ENCODE results near the gene HDX.
"Not testable (repeated sequence)": the region's sequence is repeated elsewhere in the genome, so short reads cannot be mapped to it uniquely, and the experiment has no call there.

HDX gene, protein sequence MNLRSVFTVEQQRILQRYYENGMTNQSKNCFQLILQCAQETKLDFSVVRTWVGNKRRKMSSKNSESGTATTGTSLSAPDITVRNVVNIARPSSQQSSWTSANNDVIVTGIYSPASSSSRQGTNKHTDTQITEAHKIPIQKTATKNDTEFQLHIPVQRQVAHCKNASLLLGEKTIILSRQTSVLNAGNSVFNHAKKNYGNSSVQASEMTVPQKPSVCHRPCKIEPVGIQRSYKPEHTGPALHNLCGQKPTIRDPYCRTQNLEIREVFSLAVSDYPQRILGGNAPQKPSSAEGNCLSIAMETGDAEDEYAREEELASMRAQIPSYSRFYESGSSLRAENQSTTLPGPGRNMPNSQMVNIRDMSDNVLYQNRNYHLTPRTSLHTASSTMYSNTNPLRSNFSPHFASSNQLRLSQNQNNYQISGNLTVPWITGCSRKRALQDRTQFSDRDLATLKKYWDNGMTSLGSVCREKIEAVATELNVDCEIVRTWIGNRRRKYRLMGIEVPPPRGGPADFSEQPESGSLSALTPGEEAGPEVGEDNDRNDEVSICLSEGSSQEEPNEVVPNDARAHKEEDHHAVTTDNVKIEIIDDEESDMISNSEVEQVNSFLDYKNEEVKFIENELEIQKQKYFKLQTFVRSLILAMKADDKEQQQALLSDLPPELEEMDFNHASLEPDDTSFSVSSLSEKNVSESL

DNA sequence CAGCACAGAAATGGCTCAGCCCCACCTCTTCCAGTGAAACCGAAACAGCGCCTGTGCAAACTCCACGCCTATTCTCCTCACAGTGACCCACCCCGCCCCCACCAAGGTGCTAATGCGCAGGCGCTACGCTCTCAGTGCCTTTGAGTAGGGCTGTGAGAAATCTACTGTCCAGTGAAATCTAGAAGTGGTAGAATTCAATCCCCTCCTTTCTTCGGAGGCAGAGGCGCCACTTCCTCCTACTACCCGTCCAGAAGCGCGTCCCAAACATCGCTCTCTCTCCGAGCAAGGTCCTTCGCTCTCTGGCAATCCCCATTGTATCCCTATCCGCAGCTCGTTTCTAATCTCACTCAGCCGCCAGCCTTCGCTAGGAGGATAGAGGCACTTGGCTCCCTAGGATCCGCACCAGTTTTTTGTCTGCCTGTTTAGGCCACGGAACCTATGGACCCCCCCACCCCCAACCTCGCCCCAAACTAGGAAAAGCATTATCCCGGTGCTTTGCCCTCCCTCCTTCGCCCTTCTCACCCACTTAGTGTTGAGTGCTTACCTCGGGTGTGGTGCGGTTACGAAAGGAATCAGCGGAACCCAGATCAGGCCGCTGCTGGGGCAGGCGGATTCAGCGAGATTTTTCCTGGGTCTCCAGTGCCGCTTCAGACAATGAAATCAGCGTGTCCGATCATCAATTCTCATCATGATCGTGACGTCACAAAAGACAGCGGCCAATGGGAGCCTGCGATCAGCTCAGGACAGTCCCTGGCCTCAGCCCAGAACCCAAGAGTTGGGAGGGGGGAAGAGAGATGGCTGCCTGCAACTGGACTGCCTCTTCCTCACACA, at the start of gene HDX:
Gene HDX, minus strand, starts transcription at position 656 of the 831 bp plus-strand sequence. CDS start 27,056 bp downstream, outside the sequence.
- DNase-seq (ENCODE audit: low read depth), result peak; percentile 59

- not testable (repeated sequence) for DNase-seq (ENCODE audit: low read depth)
Observed at GRCh38 chrX:84541315-84541714, 39.1 kb upstream of the HDX start.

DNA sequence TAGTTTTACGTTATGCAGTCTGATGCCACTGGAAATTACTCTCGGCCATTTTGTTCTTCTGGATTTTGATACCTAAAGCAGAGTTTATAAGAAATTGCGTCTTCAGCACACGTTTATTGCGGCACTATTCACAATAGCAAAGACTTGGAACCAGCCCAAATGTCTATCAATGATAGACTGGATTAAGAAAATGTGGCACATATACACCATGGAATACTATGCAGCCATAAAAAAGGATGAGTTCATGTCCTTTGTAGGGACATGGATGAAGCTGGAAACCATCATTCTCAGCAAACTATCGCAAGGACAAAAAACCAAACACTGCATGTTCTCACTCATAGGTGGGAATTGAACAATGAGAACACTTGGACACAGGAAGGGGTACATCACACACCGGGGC, 35.4 kb upstream of the HDX start:
- DNase-seq (ENCODE audit: low read depth), result not testable (repeated sequence)

DNA sequence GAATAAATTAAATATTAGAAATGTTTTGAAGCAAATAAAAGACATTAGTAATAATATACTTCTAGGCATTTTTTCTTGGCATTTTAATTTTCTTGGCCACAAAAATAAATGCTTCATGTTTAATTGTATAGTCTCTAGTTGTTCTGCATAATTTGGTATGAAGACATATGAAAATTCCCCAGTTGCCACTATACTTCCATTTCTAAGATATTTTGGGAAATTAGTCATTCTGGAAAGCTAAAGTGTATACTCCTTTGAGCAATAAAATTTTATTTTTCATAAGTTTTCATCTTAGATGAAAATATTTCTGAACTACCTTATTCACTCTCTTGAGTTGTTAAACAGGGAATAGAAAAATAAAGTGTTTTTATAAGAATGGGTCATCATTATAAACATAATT, 13.8 kb downstream of the HDX start:
- DNase-seq (ENCODE audit: low read depth), result no peak

GRCh38 chrX:84487365-84488353, 14.6 kb downstream of the HDX start:
- no peak for DNase-seq (ENCODE audit: low read depth)

DNA sequence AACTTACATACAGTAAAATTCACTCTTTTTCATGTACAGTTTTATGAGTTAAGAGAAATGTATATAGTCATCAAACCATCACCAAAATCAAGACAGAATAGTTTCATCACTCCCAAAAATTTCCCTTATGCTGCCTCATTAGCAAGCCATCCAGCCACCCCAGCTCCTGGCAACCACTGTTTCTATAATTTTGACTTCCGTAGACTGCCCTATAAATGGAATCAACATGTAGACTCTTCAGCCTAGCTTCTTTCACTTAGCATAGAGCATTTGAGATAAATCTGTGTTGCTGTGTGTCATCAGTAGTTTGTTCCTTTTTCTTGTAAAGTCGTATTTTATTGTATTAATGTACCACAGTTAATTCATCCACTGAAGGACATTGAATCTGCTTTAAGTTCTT, 23.2 kb downstream of the HDX start:
- no peak for DNase-seq (ENCODE audit: low read depth)

DNA sequence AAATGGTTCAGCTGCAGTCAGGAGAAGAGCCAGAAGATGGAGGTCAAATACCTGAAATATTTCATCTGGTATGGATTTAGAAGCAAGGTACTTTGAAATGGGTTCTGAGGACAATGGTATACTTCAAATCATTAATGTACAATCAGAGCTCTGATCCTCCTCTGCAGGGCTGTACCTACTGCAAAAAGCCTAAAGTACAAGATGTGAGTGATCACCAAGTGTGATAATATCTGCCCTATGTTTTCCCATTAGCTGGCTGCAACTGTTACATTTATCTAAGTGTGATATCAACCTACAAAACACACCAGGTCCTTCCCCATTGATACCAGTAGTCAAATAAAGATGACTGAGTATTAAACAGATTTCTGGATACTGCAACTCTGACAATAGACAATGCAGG, 25.1 kb downstream of the HDX start:
- DNase-seq (ENCODE audit: low read depth), result no peak

DNA sequence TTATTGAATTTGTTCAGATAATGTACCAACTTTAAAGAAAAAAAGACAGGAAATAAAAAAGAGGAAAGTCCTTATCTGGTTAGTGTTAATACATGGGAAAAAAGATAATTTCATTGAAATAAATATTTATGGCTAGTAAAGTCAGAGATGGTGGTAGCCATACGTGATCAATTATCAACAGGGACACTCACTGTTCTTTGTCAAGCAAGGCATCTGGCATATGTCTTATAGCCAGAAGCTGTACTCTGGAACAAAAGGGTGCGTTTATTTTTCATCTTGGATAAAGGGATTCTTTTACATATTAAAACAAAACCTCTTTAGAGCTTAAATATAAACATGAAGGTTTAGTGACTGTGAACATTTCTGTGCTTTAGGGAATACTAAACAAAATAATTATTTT, 26.7 kb downstream of the HDX start:
- DNase-seq (ENCODE audit: low read depth), result no peak

- no peak for DNase-seq (ENCODE audit: low read depth)
Observed at GRCh38 chrX:84475101-84475500, 27.2 kb downstream of the HDX start.

GRCh38 chrX:84469226-84469625, 33.0 kb downstream of the HDX start:
- no peak for DNase-seq (ENCODE audit: low read depth)

DNA sequence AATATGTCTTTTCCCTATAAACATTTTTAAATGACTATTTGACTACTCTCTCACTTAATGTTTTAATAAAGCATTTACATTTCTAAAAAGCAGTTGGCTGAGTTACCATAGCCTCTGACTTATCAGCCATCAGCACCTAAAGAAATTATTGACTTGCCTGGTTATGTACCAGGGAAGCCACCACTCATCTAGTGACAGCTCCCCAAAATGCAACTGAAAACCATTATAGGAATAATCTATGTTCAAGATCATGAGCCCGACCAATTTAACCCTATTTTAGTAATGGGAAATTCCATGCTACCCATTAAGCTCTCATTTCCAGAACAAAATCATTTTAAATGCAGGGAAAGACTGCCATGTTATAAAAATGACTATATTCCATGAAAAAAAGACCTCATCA, 34.4 kb downstream of the HDX start:
- no peak for DNase-seq (ENCODE audit: low read depth)

- no peak for DNase-seq (ENCODE audit: low read depth)
Observed at GRCh38 chrX:84453351-84454246, 48.7 kb downstream of the HDX start.

GRCh38 chrX:84441143-84441542, 61.1 kb downstream of the HDX start:
- no peak for DNase-seq (ENCODE audit: low read depth)

GRCh38 chrX:84415140-84415539, 87.1 kb downstream of the HDX start:
- DNase-seq (ENCODE audit: low read depth), result no peak

GRCh38 chrX:84363663-84364062, 138.6 kb downstream of the HDX start:
- DNase-seq (ENCODE audit: low read depth), result no peak

DNA sequence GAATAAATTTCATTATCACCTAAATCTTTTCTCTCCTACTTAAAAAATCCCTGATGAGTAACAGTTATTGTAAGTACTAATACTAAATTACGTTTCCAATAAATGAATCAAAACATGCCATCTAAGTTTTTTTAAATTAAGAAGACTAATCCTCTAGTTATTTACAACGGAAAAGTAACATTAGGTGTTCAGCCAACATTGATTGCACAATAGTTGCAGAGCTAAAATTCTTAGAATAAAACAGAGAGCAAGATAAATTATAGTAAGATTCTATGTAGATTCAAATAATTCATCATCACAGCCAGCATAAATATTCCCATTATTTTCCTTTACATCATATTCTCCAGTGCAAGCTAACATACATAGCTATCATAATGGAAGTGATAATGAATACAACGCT, 139.2 kb downstream of the HDX start:
- DNase-seq (ENCODE audit: low read depth), result no peak

DNA sequence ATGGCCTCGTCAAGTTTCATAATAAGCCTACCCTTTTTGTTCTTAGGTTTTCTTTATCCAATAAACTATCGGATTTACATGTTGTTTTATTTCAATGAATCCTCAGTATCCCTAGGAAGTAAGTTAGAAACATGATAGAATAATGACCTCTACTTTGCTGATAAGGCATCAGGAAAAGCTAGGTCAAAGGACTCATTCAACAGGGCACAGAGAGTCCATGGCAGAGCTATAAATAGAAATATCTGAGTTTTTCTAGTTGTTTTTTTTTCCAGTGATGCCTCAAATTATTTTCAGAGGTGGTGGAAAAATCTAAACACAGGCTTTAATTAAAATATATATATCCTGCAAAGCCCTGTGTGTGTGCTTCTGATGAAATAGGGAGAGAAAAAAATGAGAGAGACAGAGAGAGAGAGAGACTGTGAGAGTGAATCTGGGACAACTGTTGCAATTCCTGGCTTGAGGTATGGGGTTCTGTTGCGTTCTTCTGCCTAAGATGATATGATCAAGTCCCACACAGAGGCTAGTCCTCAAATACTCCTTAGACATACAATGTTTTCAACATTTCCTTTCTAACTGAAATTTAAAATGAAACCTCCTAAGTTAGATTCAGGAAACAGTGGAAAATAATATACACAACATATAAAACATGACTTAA, 139.9 kb downstream of the HDX start:
- DNase-seq (ENCODE audit: low read depth), result no peak

DNA sequence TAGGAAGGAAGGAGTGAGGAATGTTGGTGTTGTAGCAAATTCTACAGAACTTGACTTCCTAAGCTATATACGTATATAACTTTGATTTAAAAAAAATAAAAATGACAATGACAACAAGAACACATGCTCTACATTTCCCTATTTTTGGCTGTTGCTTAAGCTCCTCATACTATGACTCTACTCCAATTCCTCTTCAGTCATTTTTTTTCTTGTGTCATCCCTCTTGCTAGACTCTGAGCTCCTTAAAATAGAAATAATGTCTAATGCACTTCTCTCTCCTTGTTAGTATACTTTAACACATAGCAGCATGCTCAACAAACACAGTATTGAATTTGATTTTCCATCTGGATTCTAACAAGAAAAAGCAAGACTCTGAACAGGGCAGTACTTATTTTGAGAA, 144.0 kb downstream of the HDX start:
- no peak for DNase-seq (ENCODE audit: low read depth)

DNA sequence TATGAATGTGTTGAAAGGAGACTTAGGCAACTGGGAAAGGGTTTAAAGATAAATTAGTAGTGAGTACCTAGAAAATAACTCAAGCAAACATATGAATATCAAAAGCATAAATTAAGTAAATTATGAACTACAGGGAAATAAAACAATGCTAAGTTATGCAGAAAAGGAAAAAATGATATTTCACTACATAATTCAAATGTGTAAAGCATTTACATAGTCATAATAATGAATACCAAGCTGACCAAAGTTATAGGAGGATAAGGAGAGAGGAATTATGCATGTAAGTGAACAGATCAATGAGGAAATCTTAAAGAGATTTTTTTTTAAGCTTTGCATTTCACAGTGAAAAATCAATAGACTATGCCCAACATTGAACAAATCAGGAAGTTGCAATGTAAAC, 145.0 kb downstream of the HDX start:
- no peak for DNase-seq (ENCODE audit: low read depth)

DNA sequence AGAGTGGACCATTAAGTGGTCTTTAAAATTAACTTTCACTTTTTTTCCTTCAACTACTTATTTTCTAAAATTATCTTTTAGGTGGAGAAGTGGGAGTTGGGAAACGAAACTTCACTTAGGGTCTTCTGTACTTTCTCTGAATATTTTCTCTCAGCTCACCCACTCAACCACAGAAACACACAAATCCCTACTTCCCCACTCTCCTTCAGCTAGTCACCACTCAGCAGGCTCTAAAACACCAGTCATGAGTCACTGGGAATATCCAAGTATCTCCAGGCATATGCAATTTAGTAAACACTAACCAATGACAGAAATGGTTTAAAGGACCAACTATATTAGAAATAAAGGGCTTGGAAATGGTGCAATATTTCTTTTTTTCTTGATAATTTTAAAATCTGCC, 161.3 kb downstream of the HDX start:
- DNase-seq (ENCODE audit: low read depth), result no peak

All from HS-27A (cell line).